HepG2 (cell line): ENCODE data around the gene KRT16.

Experiments used
- GATAD2A ChIP-seq: IDR thresholded peaks from 2 replicates; pipeline ENCODE4 v1.6.1; 2016
- JUND ChIP-seq: sonication (generic); formaldehyde crosslinking; IDR thresholded peaks from 2 replicates; pipeline ENCODE4 v1.8.0; 2022; ENCODE audit warnings: mild to moderate bottlenecking, missing genetic modification reagents
- MAZ ChIP-seq, 2 experiments: sonication (generic) in 1 of 2; formaldehyde crosslinking in 1 of 2; IDR thresholded peaks; 2 replicates each; pipeline versions ENCODE4 v1.5.0 to v1.6.1; 2012 to 2020; ENCODE audit warnings: low read depth in 2 of 2, mild to moderate bottlenecking in 2 of 2, borderline replicate concordance in 1 of 2, improper control_type of control experiment in 1 of 2, low read length in 1 of 2, missing genetic modification reagents in 1 of 2, moderate library complexity in 1 of 2
- POLR2A ChIP-seq, 2 experiments: IDR thresholded peaks; 2 replicates each; pipeline ENCODE4 v1.6.1; 2011; ENCODE audit warnings: low read depth in 2 of 2, low read length in 2 of 2, mild to moderate bottlenecking in 1 of 2, moderate library complexity in 1 of 2; ENCODE audit not compliant: insufficient read depth in 1 of 2
- TF ChIP-seq, protein P1 (sequence below), 2 experiments: sonication (generic) in 1 of 2; formaldehyde crosslinking in 1 of 2; IDR thresholded peaks; 2 replicates each; pipeline versions ENCODE4 v1.4.0 to v1.6.1; 2018 to 2020; ENCODE audit warnings: missing genetic modification reagents in 2 of 2, borderline replicate concordance in 1 of 2, low read depth in 1 of 2, mild to moderate bottlenecking in 1 of 2, missing biosample characterization in 1 of 2
- TF ChIP-seq, protein P2 (sequence below): sonication (generic); formaldehyde crosslinking; IDR thresholded peaks from 2 replicates; pipeline ENCODE4 v1.5.0; 2020; ENCODE audit warnings: mild to moderate bottlenecking, missing genetic modification reagents, moderate library complexity

DNA sequence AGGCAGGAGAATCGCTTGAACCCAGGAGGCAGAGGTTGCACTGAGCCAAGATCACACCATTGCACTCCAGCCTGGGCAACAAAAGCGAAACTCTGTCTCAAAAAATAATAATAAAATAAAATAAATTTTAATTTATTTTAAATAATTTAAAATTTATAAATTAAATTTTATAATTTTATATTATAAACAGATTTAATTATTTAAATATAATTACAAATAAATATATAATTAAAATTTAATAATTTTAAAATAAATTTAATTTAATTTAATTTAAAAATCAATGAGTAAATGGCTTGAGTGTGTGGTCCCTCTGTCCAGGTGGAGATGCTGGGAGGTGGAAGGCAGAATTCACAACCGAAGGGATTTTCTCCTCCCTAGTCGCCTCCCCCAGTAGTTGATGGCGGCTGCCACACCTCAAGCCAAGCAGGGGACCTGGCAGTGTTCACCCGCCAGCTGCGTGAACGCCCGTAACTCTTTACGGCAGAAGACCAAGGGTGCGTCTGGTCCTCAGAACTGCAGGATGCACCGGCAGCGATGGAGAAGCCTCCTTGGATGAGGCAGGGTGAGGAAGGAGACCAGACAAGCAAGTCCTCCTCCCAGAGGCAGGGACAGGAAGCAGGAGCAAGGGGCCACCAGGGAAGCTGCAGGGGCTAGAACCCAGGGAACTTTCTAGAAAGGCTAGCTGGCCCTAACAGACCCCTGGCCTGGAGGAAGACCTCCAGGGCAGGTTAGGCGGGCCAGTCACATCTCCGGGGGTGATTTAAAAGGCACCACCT lies 34.7 kb upstream of the KRT16 start:
- TF ChIP-seq, protein P1, sequence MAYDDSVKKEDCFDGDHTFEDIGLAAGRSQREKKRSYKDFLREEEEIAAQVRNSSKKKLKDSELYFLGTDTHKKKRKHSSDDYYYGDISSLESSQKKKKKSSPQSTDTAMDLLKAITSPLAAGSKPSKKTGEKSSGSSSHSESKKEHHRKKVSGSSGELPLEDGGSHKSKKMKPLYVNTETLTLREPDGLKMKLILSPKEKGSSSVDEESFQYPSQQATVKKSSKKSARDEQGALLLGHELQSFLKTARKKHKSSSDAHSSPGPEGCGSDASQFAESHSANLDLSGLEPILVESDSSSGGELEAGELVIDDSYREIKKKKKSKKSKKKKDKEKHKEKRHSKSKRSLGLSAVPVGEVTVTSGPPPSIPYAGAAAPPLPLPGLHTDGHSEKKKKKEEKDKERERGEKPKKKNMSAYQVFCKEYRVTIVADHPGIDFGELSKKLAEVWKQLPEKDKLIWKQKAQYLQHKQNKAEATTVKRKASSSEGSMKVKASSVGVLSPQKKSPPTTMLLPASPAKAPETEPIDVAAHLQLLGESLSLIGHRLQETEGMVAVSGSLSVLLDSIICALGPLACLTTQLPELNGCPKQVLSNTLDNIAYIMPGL (CRISPR knock-in tag; IDR thresholded peaks at IDR 0.05; ENCODE audit: borderline replicate concordance in 1 of 2, low read depth in 1 of 2): no peak
- TF ChIP-seq, protein P2, sequence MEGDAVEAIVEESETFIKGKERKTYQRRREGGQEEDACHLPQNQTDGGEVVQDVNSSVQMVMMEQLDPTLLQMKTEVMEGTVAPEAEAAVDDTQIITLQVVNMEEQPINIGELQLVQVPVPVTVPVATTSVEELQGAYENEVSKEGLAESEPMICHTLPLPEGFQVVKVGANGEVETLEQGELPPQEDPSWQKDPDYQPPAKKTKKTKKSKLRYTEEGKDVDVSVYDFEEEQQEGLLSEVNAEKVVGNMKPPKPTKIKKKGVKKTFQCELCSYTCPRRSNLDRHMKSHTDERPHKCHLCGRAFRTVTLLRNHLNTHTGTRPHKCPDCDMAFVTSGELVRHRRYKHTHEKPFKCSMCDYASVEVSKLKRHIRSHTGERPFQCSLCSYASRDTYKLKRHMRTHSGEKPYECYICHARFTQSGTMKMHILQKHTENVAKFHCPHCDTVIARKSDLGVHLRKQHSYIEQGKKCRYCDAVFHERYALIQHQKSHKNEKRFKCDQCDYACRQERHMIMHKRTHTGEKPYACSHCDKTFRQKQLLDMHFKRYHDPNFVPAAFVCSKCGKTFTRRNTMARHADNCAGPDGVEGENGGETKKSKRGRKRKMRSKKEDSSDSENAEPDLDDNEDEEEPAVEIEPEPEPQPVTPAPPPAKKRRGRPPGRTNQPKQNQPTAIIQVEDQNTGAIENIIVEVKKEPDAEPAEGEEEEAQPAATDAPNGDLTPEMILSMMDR (CRISPR knock-in tag): no peak
- no peak for TF ChIP-seq POLR2A (IDR thresholded peaks at IDR 0.05; ENCODE audit: insufficient read depth in 1 of 2, low read depth in 2 of 2, low read length in 2 of 2)
- TF ChIP-seq GATAD2A (CRISPR knock-in tag): no peak
- TF ChIP-seq MAZ (IDR thresholded peaks at IDR 0.05; ENCODE audit: borderline replicate concordance, low read depth, low read length): no peak
- TF ChIP-seq MAZ (CRISPR knock-in tag; IDR thresholded peaks at IDR 0.05; ENCODE audit: low read depth): no peak
- TF ChIP-seq JUND (CRISPR knock-in tag): no peak
